ENCODE measurements around the gene DOK6.

Gene DOK6

DNA sequence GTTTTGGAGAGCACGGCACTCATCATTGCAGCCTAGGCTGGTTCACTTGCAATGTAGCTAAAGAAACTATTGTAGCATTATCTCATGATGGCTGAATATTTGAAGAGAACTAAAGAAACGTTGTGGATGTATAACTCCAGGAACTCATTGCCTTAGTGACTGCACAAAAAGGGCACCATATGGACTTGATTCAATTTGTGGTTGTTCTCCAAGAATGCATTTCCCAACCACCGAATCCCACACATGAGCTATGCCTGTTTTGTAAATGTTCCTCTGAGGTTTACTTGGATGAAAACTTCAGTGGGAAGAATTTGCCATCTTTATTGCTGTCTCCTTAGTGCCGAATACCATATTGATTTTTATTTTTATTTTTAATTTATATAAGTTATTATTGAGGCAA is 43.5 kb downstream of the DOK6 start:
- DNase-seq: no peak

DNA sequence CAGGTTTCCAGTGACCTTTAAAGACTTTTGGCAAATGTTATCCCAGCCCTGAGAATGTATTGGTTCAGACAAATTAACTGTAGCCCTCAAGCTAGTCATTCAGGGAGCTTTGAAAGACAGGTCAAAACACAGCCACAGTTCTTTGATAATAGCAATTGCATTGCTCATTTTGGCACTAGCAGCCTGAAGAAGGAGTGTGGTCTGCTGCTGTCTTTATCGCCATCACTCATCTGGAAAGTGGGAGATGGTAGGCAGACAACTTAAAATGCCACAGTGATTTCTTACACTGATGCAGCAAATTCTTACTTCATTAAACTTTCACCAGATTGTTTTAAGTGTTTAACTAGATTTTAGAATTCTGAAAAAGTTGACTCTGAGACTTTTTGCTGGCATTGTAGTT is 47.2 kb downstream of the DOK6 start:
- DNase-seq: no peak

DNA sequence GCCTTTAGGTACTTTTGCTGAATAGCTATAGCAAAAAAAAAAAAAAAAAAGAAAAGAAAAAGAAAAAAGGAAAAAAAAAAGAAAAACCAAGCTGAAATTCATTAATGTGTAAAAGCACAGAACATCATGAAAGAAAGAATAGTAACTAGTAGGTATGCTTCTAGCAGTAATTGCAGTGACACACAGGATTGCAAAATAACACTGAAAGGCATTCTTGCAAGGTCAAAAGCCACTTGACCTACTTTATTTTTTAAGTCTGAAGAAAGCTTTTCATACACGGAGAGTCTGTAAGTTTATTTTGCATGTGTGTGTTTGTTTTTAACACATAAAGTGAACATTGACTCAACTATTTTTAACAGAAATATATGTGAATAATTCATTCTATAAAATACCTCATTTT is 54.4 kb downstream of the DOK6 start:
- DNase-seq: no peak

DNA sequence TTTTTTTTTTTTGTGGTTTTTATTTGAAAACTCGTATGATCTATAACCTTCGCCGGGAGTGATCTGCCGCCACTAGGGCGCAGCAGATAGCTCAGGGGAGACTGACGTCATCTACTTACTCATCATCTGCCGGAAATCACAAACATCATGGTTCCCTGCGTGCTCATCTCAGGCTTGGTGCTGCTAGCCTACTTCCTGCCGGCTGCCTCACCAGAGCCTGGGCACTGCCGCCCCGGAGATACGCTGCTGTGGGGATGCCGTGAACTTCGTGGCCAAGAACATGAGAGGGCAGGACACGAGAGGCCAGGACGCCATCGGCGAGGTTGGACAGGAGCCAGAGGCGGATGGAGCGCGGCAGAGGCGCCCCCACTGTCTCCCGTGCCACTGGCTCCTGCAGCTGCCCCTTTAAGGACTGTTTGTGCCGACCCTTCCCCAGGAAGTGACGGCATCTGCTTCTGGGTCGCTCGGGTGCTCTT is 68.8 kb downstream of the DOK6 start:
- DNase-seq: no peak

DNA sequence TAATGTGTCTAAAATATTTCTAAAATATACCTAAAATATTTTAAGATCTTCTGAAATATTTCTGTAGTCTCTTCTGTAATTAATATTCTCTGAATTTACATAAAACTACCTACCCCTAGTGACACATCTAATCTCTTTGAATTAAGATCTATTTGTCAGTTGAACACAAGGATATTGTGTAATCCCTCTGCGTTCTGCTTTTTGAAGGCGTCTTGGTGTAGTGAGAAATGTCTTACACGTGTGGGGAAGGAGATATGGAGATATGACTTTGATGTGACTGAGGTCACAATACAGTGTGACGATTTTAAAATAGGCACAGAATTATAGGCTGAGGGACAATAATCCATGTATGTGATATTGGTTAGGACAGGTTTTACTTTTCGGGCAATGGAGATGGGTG is 79.8 kb downstream of the DOK6 start:
- DNase-seq: no peak

DNA sequence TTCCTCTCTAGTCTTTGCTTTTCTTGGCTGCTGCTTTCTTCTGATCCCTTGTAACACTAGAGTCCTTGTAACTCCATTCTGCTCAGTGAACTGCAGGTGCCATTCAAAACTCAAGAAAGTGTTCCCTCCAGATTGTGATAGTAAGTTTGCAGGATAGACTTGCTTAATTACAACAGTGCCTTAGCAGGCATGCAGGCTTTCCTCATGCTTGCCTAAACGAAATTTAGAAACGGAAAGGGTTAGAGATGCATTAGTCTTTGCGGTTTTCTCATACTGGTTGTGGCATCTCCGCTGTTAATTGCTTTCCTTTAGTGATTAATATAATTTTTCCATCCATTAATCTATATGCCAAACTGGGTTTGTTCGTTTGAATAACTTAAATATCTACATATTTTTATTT is 82.9 kb downstream of the DOK6 start:
- no peak for DNase-seq

DNA sequence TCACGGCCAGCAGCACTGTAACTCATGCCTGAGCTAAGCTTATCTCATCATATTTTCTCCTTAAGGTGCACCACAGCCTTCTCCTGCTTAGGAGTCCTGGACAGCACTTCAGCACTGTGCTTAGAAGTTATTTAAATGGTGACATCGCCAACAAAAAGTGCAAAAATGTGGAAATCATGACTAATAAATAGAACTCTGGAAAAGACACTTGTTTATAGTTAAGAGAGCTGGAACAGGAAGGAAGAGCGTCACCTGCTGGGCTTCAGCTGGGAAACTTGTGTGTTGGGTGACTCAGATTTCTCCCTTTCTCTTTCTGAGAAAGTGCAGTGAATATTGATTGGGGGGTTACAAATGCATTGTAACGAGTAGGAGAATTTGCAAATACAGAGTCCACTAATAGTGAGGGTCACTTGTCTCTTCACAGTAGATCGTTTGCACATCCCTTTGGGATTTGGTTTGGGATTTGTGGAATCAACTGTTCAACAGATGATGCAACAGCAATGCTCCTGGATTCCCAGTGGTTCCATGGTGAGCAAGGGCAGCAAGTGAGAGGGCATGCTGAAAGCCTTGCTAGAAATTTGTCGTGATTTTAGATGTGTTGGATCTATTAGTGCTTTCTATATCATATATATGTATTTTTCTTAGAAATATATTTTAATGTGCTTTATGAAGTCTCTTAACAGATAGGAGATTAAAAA is 84.2 kb downstream of the DOK6 start:
- no peak for DNase-seq

DNA sequence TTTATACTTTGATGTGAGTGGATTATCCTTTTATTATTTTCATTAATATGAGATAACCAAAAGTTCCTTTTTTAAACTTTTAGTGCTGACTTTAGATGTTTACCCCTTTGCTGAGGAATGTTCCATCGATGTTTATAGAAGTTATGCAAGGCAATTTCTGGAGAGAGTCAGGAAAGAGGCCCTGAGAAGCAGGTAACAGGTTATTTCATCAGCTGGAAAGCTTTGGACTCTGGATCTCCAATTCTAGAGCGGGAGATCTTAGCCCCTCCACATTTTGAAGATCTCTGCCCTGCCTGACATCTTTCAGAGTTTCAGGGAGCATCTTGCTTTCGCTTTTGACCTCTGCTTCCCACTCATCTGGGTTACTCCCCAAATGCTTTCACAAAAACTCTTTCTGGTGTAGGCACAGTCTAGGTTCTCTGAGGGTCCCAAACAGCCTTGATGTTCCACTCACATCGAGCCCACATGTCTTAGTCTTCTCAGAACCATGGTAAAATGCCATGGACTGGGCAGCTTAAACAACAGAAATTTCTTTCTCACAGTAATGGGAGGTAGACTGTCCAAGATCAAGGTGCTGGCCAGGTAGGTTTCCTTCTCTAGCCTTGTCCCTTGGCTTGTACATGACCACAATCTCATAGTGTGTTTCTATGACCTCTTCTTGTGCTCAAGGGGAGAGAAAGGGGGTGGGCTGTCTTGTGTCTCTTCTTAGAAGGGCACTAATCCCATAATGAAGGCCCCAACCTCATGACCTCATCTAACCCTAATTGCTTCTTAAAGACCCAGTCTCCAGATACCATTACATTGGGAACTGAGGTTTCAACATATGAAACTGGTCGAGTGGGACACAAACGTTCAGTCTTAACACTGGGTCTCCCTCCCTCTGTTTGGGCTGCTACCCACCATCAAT is 87.1 kb downstream of the DOK6 start:
- no peak for DNase-seq

DNA sequence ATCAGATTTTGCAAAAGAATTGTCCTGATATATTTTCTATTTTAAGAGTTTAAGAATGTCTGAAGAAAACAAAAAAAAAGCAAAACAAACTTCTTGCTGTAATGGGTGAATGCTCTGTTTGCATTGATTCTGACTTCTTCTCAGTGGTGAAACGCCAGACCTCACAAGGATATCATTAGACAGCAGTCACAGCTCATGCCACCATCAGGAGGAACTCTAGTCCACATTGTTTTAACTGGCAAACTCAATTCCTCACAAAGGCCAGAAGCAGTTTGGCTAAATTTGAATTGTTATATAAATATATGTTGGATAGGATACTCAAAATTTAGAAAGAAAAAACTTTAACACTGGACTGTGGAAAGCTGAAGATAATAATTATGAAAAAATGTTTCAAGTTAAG is 89.4 kb downstream of the DOK6 start:
- DNase-seq: no peak

DNA sequence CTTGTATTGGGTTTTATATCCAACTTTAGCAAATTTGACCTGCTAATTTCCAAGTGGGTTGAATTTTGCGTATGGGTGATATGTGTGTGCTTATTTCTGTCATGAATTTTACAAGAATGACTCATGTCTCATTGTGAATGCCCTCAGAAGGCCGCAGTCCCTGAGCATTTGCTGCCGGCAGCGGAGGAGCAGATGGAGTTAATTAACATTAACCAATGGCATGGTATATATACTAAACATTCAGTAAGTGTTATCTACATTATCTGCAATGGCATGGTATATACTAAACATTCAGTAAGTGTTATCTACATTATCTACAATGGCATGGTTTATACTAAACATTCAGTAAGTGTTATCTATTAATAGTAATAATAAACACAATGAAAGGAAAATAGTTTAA is 90.1 kb downstream of the DOK6 start:
- DNase-seq: no peak

DNA sequence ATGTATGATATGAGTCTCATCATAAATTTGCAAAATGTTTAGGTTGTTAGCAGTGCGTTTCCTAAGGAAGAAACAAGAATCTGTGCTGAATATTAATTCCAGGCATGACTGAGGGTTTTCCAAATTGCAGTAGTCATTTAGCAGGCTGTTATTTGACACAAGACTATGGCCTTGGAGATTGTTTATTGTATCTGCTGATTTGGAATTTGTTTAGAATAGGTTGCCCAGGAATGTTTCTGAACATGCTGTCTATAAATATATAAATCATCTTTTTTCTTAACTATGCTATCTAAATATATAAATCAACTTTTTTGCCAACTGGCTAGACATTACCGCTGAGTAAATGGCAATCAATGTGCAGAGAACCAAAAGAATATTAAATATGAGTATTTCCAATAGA is 90.9 kb downstream of the DOK6 start:
- DNase-seq: no peak

DNA sequence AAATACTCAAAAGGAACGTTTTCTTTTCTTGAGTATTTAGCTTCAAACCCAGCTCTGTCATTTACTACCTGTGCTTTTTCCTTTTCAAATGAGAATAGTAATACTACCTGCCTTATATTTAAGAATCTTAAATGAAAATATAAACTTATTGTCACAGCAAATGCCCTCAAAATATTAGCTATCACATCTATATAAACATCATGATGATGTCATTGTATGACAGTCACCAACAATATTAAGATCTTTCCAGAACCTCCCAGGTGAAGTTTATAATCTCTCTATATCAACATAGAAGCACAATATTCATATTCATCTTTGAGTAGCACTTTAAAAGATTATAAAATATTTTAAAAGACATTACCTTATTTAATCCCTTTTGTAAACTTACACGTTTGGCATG is 92.2 kb downstream of the DOK6 start:
- no peak for DNase-seq

DNA sequence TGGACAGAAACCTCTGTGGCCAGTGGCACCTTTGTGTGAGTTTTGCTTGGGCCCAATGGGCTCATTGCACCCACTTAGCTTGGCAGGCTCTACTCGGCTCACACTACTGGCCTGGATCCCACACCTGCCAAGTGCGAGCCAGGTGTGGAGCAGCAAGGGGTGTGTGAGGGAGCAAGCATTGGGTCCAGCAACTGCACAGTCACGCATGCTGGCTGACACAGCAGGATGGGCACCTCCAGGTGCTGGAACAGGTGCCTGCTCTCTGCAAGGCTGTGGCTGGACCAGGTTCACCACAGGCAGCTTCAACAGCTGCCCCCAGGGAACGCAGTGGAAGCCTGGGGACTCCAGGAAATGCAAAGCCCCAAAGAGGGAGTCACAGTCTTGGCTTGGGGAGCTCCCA is 94.2 kb downstream of the DOK6 start:
- no peak for DNase-seq

DNA sequence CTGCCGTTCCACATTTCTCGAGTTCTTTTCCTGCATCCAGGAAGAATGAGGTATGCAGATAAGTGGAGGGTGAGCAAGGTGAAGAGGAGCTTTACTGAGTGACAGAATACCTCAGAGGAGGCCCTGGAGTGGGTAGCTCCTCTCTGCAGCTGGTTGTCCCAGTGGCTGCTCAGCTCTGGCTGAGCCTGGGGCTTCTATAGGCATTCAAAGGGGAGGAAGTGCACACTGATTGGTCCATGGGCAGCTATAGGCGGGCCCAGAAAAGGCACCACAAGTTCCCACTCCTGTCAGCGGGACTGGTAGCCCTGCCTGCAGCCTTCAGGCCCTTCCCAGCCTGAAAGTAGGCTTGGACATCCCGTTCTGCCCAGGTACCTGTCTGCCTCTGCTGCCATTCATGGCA is 94.7 kb downstream of the DOK6 start:
- no peak for DNase-seq

DNA sequence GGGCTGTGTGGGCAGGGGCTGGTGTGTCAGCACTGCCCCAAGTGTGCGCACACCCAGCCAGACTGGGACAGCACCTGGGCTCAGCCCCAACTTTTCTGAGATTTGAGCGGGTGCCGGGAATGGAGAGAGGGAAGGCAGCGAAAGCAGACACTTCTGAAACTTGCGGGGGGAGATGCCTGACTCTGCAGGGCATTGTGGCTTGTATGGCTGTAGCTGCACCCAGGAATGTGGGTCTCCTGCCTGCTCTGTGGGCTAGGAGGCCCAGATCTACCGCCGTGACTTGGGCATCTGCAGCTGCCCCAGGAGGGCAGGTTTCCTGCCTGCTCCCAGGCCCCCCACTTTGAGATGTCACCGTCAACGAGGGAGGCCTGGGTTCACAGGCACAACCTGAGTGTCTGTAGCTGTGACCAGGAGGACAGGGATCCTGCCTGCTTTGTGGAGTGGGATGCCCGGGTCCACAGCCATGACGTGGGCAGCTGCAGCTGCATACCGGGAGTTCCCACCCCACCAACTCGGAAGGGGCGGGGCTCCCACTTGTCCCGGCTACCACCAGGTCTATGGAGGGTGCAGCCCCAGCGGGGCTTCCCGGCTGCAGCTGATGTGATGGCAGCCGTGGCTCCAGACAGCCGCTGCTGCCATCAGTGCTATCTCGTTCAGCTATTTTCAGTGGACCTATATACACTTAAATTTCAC is 95.3 kb downstream of the DOK6 start:
- DNase-seq: no peak

DNA sequence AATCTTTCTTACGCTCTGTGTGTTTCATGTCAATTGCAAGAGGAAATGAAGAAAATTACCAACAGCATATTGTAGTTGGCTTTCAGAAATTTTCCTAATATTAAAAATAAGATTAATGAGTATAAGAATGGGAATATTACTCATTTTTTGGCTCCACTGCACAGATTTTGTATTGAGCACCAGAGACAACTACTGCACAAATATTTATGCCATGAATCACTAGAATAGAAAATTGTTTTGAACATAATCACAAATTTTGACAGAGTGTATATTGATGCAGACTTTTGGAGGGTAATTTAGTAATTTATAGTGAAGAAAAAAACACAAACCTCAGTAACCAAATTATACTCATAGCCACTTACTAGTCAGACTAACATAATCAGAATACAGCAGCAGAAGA is 118.3 kb downstream of the DOK6 start:
- DNase-seq: no peak

DNA sequence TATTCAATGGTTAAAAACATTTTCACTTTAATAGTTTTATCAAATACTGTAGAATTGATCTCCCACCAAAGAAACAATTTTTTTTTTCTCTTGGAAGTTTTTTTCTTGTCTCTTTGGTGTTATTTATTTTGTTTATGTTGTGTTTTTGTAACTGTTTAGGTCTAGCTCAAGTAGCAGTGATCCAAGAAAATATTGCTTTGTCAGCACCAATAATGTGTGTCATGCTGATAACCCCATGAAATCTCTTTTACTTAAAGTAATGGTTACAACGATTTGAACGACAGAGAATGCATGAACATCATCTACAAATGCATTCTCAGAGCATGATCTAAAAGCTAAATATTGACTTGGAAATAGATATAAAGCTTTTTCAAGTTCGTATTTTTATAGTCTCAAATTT is 122.9 kb downstream of the DOK6 start:
- DNase-seq: no peak

DNA sequence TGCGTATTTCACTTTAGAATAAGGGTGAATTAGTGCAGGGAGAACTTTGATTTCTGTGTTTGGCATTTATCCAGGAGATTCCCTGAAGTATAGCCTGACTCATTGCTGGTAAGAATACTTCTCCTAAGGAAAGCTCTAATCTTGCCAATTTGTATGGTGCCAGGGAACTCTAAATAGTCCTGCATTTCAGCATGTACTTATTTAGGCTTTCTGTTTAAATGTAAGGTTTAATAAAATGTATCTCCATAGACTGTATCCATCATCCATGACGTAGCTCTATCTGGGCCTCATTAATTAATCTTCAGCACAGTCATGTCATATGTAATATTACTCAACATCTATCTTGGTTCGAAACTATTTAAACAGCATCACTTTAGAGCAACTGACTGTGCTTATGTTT is 127.7 kb downstream of the DOK6 start:
- no peak for DNase-seq

DNA sequence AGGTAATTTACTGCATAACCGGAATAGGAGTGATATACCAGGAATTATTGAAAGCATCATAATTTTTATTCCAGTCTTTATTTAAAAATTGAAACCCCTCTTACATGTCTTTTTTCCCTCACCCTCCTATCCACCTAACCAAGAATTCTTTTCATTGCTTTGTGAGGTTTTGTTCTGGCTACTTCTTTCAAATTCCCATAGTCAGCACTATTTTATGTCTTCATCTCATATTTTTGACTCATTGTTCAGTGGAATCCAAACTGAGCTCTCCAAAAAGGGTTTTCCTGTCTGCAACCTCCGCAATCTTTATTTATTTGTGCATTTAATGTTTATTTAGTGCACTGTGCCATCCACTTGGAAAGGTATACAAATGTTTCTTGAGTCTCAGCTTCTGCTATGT is 128.5 kb downstream of the DOK6 start:
- no peak for DNase-seq

DNA sequence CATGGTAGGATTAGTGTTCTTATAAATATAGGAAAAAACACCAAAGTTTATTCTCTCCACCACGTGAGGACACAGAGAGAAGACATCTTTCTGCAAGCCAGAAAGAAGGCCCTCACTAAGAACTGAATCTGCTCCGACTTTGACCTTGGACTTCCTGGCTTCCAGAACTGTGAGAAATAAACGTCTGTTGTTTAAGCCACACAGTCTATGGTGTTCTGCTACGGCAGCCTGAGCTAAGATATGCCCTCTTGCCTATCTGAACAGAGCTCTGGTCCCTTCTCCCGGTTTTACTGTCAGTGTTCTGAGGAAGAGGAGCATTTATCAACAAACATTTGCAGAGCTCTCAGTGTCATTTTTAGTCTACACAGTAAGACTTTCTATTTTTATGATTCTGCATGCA is 131.3 kb downstream of the DOK6 start:
- DNase-seq: no peak

DNA sequence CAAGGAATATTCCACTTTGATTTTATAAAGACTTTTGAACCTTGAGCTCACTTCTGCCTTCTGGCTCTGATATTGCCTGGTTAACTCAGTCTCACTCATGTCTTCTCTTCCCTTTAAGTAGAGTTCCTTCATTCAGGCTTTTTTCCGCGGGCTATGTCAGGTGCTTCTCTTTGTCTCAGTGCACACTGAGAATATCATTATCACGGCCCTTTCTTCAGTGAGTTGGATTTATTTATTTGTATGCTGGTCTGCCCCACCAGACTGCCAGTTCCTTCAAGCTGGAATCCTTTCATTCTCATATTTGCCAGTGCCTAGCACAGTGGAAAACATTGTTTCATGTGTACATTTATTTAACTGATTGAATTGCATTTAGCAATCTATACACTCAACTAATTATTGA is 136.5 kb downstream of the DOK6 start:
- no peak for DNase-seq

DNA sequence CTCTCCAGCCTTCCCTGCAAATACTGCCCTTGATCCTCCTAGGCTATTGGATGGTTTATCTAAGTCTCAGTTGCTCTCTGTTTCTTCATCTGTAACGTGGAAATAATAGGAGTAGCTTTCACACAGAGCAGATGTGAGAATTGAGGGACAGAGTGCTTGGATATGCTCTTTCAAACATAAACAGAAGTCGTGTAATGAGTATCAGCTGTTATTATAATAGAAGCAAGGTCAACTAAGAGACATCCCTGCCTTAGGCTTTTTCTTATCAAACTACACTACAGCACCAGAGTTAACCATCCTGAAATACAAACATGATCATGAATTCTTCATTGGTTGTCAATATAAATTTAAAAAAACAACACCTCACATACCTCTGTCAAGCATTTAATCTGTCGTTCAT is 138.2 kb downstream of the DOK6 start:
- no peak for DNase-seq

DNA sequence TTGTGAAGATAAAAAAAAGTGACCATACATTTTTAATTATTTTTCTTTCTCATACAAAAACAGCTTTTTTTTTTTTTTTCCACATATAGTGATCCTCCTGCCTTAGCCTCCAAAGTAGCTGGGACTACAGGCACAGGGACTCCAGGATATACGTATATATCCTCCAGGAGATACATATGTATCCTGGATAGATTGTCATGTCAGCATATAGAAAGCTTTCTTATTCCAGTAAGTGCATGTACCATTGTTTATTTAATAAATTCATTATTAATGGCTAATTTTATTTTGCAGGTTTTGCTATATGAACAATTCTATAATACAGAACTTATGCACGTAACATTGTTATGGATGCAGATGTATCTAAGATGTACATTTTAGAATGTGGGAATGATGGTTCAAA is 138.7 kb downstream of the DOK6 start:
- no peak for DNase-seq

DNA sequence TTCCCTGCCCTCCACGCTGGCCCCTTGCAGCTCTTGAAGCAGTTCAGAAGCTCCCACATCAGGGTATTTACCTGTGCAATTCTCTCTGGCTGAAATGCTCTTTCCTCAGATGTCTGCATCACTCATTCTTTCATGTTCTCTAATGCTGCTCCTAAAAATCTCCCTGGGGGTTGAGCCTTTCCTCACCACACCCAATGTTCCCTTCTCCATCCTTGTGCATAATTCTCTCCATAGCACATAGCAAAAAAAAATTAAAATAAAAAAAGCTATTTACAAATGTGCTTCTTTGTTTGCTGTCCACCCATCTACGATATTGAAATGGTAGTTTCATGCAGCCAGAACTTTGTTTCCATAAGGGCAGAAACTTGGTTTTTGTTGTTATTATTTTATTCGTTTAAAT is 155.5 kb downstream of the DOK6 start:
- DNase-seq: no peak
